ENCODE results near the gene LHX4. TPM values are rescaled to one million over a fixed set of nuclear protein-coding genes. Genes with fewer than 3 reads are reported as not detected.

The LHX4 gene
- total and polyA plus RNA-seq, 9 of the 15 experiments (the other 6 are each of a cell fraction or from before 2014, with no cell fraction given) = 0.01 to 0.11 (median 0.07) TPM; not detected in 5

DNA sequence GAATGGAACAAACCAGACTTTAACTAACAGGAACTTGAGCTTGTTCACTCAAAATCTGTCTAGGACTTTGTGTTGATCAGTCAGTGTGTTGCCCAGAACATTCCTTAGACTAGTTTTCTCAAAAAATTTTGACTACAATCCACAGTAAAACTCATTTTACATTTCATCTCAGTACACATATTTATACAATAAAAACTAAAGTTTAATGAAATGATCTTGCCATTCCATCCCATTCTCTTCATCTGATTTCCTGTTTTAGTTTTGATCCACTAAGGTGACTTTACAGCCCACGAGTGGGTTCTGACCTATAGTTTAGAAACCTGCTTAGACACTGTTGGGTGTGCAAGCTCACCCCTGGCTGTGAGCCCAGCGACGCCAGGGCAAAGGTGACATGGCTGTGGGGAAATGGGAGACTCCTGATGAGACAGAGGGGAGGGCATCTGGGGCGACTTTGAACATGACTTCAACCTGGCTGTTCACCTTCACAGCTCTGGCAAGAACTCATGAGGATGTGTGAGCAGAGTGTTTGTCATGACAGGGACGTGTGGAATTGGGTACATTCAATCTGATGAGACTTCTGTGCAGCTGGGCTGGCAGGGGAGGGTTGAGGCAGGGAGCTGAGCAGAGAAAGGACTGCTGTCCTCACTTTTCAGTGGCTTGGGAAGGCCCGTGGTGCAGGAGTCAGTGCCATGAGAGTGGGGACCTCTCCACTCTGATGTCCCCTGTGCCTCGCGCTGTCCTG lies 40.6 kb downstream of the LHX4 start (continued):
- TF ChIP-seq, protein P1, sequence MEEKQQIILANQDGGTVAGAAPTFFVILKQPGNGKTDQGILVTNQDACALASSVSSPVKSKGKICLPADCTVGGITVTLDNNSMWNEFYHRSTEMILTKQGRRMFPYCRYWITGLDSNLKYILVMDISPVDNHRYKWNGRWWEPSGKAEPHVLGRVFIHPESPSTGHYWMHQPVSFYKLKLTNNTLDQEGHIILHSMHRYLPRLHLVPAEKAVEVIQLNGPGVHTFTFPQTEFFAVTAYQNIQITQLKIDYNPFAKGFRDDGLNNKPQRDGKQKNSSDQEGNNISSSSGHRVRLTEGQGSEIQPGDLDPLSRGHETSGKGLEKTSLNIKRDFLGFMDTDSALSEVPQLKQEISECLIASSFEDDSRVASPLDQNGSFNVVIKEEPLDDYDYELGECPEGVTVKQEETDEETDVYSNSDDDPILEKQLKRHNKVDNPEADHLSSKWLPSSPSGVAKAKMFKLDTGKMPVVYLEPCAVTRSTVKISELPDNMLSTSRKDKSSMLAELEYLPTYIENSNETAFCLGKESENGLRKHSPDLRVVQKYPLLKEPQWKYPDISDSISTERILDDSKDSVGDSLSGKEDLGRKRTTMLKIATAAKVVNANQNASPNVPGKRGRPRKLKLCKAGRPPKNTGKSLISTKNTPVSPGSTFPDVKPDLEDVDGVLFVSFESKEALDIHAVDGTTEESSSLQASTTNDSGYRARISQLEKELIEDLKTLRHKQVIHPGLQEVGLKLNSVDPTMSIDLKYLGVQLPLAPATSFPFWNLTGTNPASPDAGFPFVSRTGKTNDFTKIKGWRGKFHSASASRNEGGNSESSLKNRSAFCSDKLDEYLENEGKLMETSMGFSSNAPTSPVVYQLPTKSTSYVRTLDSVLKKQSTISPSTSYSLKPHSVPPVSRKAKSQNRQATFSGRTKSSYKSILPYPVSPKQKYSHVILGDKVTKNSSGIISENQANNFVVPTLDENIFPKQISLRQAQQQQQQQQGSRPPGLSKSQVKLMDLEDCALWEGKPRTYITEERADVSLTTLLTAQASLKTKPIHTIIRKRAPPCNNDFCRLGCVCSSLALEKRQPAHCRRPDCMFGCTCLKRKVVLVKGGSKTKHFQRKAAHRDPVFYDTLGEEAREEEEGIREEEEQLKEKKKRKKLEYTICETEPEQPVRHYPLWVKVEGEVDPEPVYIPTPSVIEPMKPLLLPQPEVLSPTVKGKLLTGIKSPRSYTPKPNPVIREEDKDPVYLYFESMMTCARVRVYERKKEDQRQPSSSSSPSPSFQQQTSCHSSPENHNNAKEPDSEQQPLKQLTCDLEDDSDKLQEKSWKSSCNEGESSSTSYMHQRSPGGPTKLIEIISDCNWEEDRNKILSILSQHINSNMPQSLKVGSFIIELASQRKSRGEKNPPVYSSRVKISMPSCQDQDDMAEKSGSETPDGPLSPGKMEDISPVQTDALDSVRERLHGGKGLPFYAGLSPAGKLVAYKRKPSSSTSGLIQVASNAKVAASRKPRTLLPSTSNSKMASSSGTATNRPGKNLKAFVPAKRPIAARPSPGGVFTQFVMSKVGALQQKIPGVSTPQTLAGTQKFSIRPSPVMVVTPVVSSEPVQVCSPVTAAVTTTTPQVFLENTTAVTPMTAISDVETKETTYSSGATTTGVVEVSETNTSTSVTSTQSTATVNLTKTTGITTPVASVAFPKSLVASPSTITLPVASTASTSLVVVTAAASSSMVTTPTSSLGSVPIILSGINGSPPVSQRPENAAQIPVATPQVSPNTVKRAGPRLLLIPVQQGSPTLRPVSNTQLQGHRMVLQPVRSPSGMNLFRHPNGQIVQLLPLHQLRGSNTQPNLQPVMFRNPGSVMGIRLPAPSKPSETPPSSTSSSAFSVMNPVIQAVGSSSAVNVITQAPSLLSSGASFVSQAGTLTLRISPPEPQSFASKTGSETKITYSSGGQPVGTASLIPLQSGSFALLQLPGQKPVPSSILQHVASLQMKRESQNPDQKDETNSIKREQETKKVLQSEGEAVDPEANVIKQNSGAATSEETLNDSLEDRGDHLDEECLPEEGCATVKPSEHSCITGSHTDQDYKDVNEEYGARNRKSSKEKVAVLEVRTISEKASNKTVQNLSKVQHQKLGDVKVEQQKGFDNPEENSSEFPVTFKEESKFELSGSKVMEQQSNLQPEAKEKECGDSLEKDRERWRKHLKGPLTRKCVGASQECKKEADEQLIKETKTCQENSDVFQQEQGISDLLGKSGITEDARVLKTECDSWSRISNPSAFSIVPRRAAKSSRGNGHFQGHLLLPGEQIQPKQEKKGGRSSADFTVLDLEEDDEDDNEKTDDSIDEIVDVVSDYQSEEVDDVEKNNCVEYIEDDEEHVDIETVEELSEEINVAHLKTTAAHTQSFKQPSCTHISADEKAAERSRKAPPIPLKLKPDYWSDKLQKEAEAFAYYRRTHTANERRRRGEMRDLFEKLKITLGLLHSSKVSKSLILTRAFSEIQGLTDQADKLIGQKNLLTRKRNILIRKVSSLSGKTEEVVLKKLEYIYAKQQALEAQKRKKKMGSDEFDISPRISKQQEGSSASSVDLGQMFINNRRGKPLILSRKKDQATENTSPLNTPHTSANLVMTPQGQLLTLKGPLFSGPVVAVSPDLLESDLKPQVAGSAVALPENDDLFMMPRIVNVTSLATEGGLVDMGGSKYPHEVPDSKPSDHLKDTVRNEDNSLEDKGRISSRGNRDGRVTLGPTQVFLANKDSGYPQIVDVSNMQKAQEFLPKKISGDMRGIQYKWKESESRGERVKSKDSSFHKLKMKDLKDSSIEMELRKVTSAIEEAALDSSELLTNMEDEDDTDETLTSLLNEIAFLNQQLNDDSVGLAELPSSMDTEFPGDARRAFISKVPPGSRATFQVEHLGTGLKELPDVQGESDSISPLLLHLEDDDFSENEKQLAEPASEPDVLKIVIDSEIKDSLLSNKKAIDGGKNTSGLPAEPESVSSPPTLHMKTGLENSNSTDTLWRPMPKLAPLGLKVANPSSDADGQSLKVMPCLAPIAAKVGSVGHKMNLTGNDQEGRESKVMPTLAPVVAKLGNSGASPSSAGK (IDR thresholded peaks at IDR 0.05) = no peak
- no peak for TF ChIP-seq FUS (optimal IDR thresholded peaks at IDR 0.05; ENCODE audit: low read depth, low read length)
- TF ChIP-seq NR3C1 (CRISPR knock-in tag; IDR thresholded peaks at IDR 0.05) = no peak
- no peak for TF ChIP-seq ZNF584 (CRISPR knock-in tag; IDR thresholded peaks at IDR 0.05; ENCODE audit: low read depth)
- TF ChIP-seq, protein P2, sequence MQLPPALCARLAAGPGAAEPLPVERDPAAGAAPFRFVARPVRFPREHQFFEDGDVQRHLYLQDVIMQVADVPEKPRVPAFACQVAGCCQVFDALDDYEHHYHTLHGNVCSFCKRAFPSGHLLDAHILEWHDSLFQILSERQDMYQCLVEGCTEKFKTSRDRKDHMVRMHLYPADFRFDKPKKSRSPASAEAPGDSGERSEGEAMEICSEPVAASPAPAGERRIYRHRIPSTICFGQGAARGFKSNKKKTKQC (CRISPR knock-in tag; IDR thresholded peaks at IDR 0.05) = 0 out of 2 replicates have a peak, but pooled peaks have one; percentile 46
- no peak for TF ChIP-seq MXI1 (IDR thresholded peaks at IDR 0.05; ENCODE audit: low read depth, low read length)
- no peak for TF ChIP-seq E2F3 (CRISPR knock-in tag; IDR thresholded peaks at IDR 0.05)
- 0 out of 2 replicates have a peak, but pooled peaks have one; percentile 22 for TF ChIP-seq FOXK1 (CRISPR knock-in tag; IDR thresholded peaks at IDR 0.05; ENCODE audit: borderline replicate concordance)
- TF ChIP-seq NCOA4 (IDR thresholded peaks at IDR 0.05; ENCODE audit: partially characterized antibody) = no peak
- TF ChIP-seq YY1 (IDR thresholded peaks at IDR 0.05; ENCODE audit: borderline replicate concordance in 1 of 3, control insufficient read depth in 1 of 3, extremely low read depth in 1 of 3, insufficient read depth in 3 of 3, insufficient read length in 1 of 3, insufficient replicate concordance in 2 of 3, low read depth in 1 of 3, low read length in 2 of 3) = no peak
- no peak for TF ChIP-seq RBM25 (IDR thresholded peaks at IDR 0.05; ENCODE audit: low read depth, low read length, severe bottlenecking)
- no peak for TF ChIP-seq MAFG (tag; conservative IDR thresholded peaks at IDR 0.05)

Measured in K562 (cell line).